ENCODE data around the gene OBSCN. TPM values are rescaled to one million over a fixed set of nuclear protein-coding genes. Genes with fewer than 3 reads are reported as not detected.

Gene OBSCN
- total and polyA plus RNA-seq, 2 donors (not counting 3 experiments of a cell fraction or from before 2014, with no cell fraction given), result 1.5 to 2.9 TPM

DNA sequence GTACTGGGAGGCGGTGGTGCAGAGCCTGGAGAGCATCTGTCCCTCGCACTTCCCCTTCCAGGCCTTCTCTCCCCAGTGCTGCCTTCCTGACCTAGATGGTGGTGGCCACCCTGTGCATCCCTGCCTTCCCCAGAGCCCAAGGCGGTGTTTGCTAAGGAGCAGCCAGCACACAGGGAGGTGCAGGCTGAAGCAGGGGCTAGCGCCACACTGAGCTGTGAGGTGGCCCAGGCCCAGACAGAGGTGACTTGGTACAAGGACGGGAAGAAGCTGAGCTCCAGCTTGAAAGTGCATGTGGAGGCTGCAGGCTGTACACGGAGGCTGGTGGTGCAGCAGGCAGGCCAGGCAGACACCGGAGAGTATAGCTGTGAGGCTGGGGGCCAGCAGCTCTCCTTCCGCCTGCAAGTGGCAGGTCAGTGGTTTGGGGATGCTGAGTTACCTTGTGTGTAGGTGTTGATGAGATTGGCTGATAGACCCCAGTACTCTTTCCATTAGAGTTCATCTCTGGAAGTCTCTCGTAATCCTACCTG lies 51.6 kb downstream of the OBSCN start:
- Histone ChIP-seq H4K20me1 (replicated peaks; ENCODE audit: control insufficient read depth, extremely low read depth, insufficient read depth, low read length) (no peaks in the 10 kb centered on the region), H3K9ac (replicated peaks; ENCODE audit: extremely low read depth, insufficient read depth, low read length) (no peak overlapping the region), H3K9me1 (replicated peaks; ENCODE audit: control insufficient read depth, extremely low read depth, insufficient read depth, low read length) (no peaks in the 10 kb centered on the region), H3K27ac (ENCODE audit: insufficient read depth, low read depth, low read length) (no peak overlapping the region), H3K9me3 (replicated peaks; ENCODE audit: control insufficient read depth, insufficient read depth, low read length) (no peaks in the 10 kb centered on the region), H3K4me2 (ENCODE audit: insufficient read depth, low read length) (no peak overlapping the region), H3K27me3 (ENCODE audit: control insufficient read depth in 2 of 2, insufficient read depth in 2 of 2, low read length in 2 of 2) (no peaks in the 10 kb centered on the region), H2AFZ (ENCODE audit: low read depth, low read length) (no peak overlapping the region), H3K4me1 (ENCODE audit: control insufficient read depth, extremely low read depth, insufficient read depth, low read length) (no peaks in the 10 kb centered on the region), H3K4me3 (replicated peaks in 1 of 3; ENCODE audit: insufficient read depth in 1 of 3, low read depth in 1 of 3, low read length in 3 of 3) (no peak overlapping the region), H3K79me2 (ENCODE audit: control insufficient read depth, insufficient read depth, low read length) (no peaks in the 10 kb centered on the region), H3K36me3 (ENCODE audit: control insufficient read depth in 2 of 2, extremely low read depth in 1 of 2, insufficient read depth in 2 of 2, low read length in 2 of 2) (no peaks in the 10 kb centered on the region)
- TF ChIP-seq, protein P1, sequence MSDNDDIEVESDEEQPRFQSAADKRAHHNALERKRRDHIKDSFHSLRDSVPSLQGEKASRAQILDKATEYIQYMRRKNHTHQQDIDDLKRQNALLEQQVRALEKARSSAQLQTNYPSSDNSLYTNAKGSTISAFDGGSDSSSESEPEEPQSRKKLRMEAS (IDR thresholded peaks at IDR 0.05; ENCODE audit: insufficient read depth, insufficient read length), result no peak
- TF ChIP-seq EZH2 (IDR thresholded peaks at IDR 0.05; ENCODE audit: borderline replicate concordance, low read depth, low read length, severe bottlenecking) (no peak), JUN (IDR thresholded peaks at IDR 0.05; ENCODE audit: borderline replicate concordance, insufficient read depth, insufficient read length, low read depth) (no peak), MYC (IDR thresholded peaks at IDR 0.05; ENCODE audit: low read depth, low read length) (no peak), GATA2 (IDR thresholded peaks at IDR 0.05; ENCODE audit: insufficient read depth, insufficient read length, low read depth, low read length) (no peak), POLR2AphosphoS5 (IDR thresholded peaks at IDR 0.05; ENCODE audit: insufficient read depth, low read depth, low read length) (no peak), POLR2A (IDR thresholded peaks at IDR 0.05; ENCODE audit: low read depth, low read length) (no peak), FOS (IDR thresholded peaks at IDR 0.05; ENCODE audit: borderline replicate concordance, insufficient read depth, low read length) (no peak)
- TF ChIP-seq, protein P2, sequence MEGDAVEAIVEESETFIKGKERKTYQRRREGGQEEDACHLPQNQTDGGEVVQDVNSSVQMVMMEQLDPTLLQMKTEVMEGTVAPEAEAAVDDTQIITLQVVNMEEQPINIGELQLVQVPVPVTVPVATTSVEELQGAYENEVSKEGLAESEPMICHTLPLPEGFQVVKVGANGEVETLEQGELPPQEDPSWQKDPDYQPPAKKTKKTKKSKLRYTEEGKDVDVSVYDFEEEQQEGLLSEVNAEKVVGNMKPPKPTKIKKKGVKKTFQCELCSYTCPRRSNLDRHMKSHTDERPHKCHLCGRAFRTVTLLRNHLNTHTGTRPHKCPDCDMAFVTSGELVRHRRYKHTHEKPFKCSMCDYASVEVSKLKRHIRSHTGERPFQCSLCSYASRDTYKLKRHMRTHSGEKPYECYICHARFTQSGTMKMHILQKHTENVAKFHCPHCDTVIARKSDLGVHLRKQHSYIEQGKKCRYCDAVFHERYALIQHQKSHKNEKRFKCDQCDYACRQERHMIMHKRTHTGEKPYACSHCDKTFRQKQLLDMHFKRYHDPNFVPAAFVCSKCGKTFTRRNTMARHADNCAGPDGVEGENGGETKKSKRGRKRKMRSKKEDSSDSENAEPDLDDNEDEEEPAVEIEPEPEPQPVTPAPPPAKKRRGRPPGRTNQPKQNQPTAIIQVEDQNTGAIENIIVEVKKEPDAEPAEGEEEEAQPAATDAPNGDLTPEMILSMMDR (IDR thresholded peaks at IDR 0.05; ENCODE audit: extremely low read depth in 1 of 2, insufficient read depth in 1 of 2, low read depth in 1 of 2, low read length in 2 of 2), result no peak
- CTCF ChIA-PET, result interaction anchor here (0.9 to 2.4 kb wide), 6 partner anchors 16 to 260 kb away, joined by 3 to 8 read pairs (median 4); no protein-coding TSS in a partner anchor
- dilution Hi-C loops (cut with MboI; ENCODE audit: extremely low pct_ligation_motif_present, low sequenced_read_pairs), result no loop called here
- POLR2A ChIA-PET, result no interaction called here
- intact Hi-C loops (cut with micrococcal nuclease), result no loop called here
- FAIRE-seq (no peak), DNase-seq (ENCODE audit: low read depth, low spot score) (no peak)
- no TSS peak for BruUV-seq (replicated peaks)
